ENCODE measurements around the gene CTNNA2. TPM values are rescaled to one million over a fixed set of nuclear protein-coding genes. Genes with fewer than 3 reads are reported as not detected.

Gene CTNNA2
- total RNA-seq, 1 experiment from 2014 or later = not detected

DNA sequence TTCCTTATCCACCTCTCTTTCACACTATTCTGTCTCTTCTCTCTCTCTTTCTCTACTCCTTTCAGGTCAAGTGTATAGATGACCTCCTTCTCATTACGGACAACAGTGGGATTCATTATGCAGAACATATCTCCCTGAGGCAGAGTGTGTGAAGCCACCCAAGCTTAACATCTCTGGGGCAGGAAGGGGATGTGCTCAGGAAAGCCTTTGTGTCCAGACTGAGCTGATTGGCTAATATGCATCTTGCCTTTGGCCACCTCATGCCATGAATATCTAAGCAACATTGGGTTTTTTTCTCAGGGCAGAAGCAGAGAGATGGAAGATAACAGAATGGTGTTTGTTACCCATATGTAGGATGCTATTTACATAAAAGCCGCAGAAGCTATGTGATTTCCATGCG lies 1003.1 kb downstream of the CTNNA2 start:
- H3K27me3 ChIP-seq (ENCODE audit: insufficient read depth, low read depth) = peaks cover 36% of the 10 kb centered on the region
- no peak overlapping the region for H3K4me3 ChIP-seq
- no peaks in the 10 kb centered on the region for H3K9me3 ChIP-seq (ENCODE audit: insufficient read depth, low read depth)
- no peak overlapping the region for H2AFZ ChIP-seq
- BruUV-seq (replicated peaks) = no TSS peak
- H3K79me2 ChIP-seq (ENCODE audit: low read depth) = no peaks in the 10 kb centered on the region
- H3F3A ChIP-seq (ENCODE audit: insufficient read depth, low read depth) = no peaks in the 10 kb centered on the region
- CTCF ChIA-PET = no interaction called here
- POLR2A ChIA-PET (ENCODE audit: unreplicated experiment) = no interaction called here
- no peak overlapping the region for H3K4me2 ChIP-seq
- no peaks in the 10 kb centered on the region for H4K20me1 ChIP-seq (ENCODE audit: insufficient read depth)
- intact Hi-C loops (cut with micrococcal nuclease; ENCODE audit: unreplicated experiment) = no loop called here
- H3K4me1 ChIP-seq (replicated peaks; ENCODE audit: insufficient read depth) = no peaks in the 10 kb centered on the region
- H3K27ac ChIP-seq = no peak overlapping the region
- no peak for DNase-seq
- no peak for TF ChIP-seq EZH2 (IDR thresholded peaks at IDR 0.05; ENCODE audit: low read depth)
- TF ChIP-seq, protein P1, sequence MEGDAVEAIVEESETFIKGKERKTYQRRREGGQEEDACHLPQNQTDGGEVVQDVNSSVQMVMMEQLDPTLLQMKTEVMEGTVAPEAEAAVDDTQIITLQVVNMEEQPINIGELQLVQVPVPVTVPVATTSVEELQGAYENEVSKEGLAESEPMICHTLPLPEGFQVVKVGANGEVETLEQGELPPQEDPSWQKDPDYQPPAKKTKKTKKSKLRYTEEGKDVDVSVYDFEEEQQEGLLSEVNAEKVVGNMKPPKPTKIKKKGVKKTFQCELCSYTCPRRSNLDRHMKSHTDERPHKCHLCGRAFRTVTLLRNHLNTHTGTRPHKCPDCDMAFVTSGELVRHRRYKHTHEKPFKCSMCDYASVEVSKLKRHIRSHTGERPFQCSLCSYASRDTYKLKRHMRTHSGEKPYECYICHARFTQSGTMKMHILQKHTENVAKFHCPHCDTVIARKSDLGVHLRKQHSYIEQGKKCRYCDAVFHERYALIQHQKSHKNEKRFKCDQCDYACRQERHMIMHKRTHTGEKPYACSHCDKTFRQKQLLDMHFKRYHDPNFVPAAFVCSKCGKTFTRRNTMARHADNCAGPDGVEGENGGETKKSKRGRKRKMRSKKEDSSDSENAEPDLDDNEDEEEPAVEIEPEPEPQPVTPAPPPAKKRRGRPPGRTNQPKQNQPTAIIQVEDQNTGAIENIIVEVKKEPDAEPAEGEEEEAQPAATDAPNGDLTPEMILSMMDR (conservative IDR thresholded peaks at IDR 0.05) = no peak
- H3K36me3 ChIP-seq (ENCODE audit: low read depth) = no peaks in the 10 kb centered on the region
- no peaks in the 10 kb centered on the region for H3K9me2 ChIP-seq (ENCODE audit: insufficient read depth)

DNA sequence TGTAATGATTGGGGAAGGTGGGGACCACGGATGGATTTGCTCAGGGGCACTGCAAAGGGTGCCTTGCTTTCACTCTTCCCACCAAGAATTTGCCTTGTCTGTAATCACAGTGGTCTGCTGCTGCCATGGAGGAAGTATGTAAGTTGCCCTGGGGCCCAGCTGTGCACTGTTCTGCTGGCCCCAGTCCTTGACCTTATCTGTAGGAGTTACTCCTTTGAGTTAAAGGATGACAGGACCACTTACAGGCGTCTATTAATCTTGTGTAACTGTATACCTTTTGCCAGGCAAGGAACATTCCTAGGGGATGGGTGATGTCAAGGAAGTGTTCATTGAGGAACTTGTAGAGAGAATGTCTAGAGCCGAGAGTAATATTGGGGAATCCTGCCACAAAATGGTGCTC lies 1004.5 kb downstream of the CTNNA2 start:
- intact Hi-C loops (cut with micrococcal nuclease; ENCODE audit: unreplicated experiment) = no loop called here
- no peaks in the 10 kb centered on the region for H3K4me1 ChIP-seq (replicated peaks; ENCODE audit: insufficient read depth)
- no TSS peak for BruUV-seq (replicated peaks)
- CTCF ChIA-PET = no interaction called here
- H3K9me2 ChIP-seq (ENCODE audit: insufficient read depth) = no peaks in the 10 kb centered on the region
- H3K36me3 ChIP-seq (ENCODE audit: low read depth) = no peaks in the 10 kb centered on the region
- TF ChIP-seq, protein P1 (conservative IDR thresholded peaks at IDR 0.05) = no peak
- no peak for TF ChIP-seq EZH2 (IDR thresholded peaks at IDR 0.05; ENCODE audit: low read depth)
- H3F3A ChIP-seq (ENCODE audit: insufficient read depth, low read depth) = no peaks in the 10 kb centered on the region
- POLR2A ChIA-PET (ENCODE audit: unreplicated experiment) = no interaction called here
- DNase-seq = no peak
- no peak overlapping the region for H3K4me3 ChIP-seq
- H3K79me2 ChIP-seq (ENCODE audit: low read depth) = no peaks in the 10 kb centered on the region
- no peak overlapping the region for H3K27ac ChIP-seq
- peaks cover 48% of the 10 kb centered on the region for H3K27me3 ChIP-seq (ENCODE audit: insufficient read depth, low read depth)
- H3K9me3 ChIP-seq (ENCODE audit: insufficient read depth, low read depth) = no peaks in the 10 kb centered on the region
- H3K4me2 ChIP-seq = no peak overlapping the region
- H2AFZ ChIP-seq = no peak overlapping the region
- H4K20me1 ChIP-seq (ENCODE audit: insufficient read depth) = no peaks in the 10 kb centered on the region

DNA sequence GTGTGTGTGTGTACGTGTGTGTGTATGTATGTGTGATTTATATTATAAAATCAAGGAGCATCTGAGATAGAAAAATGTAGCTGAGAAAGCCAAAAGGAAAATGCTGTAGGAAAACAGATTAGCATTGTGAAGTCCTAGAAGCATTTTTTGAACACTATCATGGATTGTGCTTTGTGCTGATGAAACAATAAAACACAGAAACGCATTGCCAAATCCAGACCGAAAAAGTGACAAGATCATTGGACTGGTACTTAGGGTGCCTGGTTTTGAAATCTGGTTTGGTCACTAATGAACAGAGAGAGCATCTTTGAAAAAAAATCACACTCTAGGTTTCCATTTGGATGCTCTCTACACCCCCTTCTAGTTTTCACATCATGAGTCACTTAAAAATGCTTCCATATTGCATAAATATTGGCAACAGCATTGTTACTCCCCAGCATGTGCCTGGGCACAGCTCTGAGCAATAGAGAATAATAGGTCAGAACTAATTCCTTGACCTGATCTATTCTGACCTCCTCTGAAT lies 1006.3 kb downstream of the CTNNA2 start:
- CTCF ChIA-PET = no interaction called here
- Histone ChIP-seq H3K9me2 (ENCODE audit: insufficient read depth) (no peaks in the 10 kb centered on the region), H3K36me3 (ENCODE audit: low read depth) (no peaks in the 10 kb centered on the region), H3K4me3 (no peak overlapping the region), H3K9me3 (ENCODE audit: insufficient read depth, low read depth) (no peaks in the 10 kb centered on the region), H2AFZ (no peak overlapping the region), H3K4me2 (no peak overlapping the region), H3K27ac (no peak overlapping the region), H3K79me2 (ENCODE audit: low read depth) (no peaks in the 10 kb centered on the region), H4K20me1 (ENCODE audit: insufficient read depth) (no peaks in the 10 kb centered on the region), H3K4me1 (replicated peaks; ENCODE audit: insufficient read depth) (no peaks in the 10 kb centered on the region), H3K27me3 (ENCODE audit: insufficient read depth, low read depth) (peaks cover 50% of the 10 kb centered on the region), H3F3A (ENCODE audit: insufficient read depth, low read depth) (no peaks in the 10 kb centered on the region)
- no peak for TF ChIP-seq EZH2 (IDR thresholded peaks at IDR 0.05; ENCODE audit: low read depth)
- TF ChIP-seq, protein P1 (conservative IDR thresholded peaks at IDR 0.05) = no peak
- BruUV-seq (replicated peaks) = no TSS peak
- intact Hi-C loops (cut with micrococcal nuclease; ENCODE audit: unreplicated experiment) = no loop called here
- POLR2A ChIA-PET (ENCODE audit: unreplicated experiment) = no interaction called here
- DNase-seq = no peak

All from PC-9 (cell line).